Measurements from ENCODE around the gene SH2D3C.

The SH2D3C gene

GRCh38 chr9:127738666-127739065, 39.8 kb downstream of the SH2D3C start:
- no peak for DNase-seq

GRCh38 chr9:127735530-127736185, 42.8 kb downstream of the SH2D3C start:
- no peak for DNase-seq

GRCh38 chr9:127734747-127735529, 43.5 kb downstream of the SH2D3C start, which contains the start of gene TOR2A:
Gene TOR2A, minus strand, starts transcription at chr9:127735294. Its CDS starts 24 bp downstream, at chr9:127735270.
- DNase-seq: peak; percentile 99

- no peak for DNase-seq
These were observed 44.2 kb downstream of the SH2D3C start for GRCh38 chr9:127734247-127734746.

- DNase-seq: no peak
These were observed 44.9 kb downstream of the SH2D3C start for GRCh38 chr9:127733614-127734013.

- DNase-seq: no peak
These were observed 46.0 kb downstream of the SH2D3C start for GRCh38 chr9:127732444-127732843.

- DNase-seq: no peak
These were observed 46.5 kb downstream of the SH2D3C start for GRCh38 chr9:127731938-127732337.

- DNase-seq: no peak
These were observed 47.6 kb downstream of the SH2D3C start for GRCh38 chr9:127730799-127731410.

GRCh38 chr9:127730262-127730661, 48.2 kb downstream of the SH2D3C start:
- no peak for DNase-seq

- no peak for DNase-seq
These were observed 48.8 kb downstream of the SH2D3C start for GRCh38 chr9:127729522-127730256.

GRCh38 chr9:127728808-127729207, 49.7 kb downstream of the SH2D3C start:
- no peak for DNase-seq

- DNase-seq: no peak
These were observed 51.6 kb downstream of the SH2D3C start for GRCh38 chr9:127726871-127727270.

- no peak for DNase-seq
These were observed 54.5 kb downstream of the SH2D3C start for GRCh38 chr9:127724012-127724411.

GRCh38 chr9:127723444-127723843, 55.0 kb downstream of the SH2D3C start:
- no peak for DNase-seq

GRCh38 chr9:127723013-127723412, 55.5 kb downstream of the SH2D3C start:
- DNase-seq: no peak

GRCh38 chr9:127722055-127722745, 56.3 kb downstream of the SH2D3C start:
- DNase-seq: no peak

GRCh38 chr9:127721391-127721821, 57.1 kb downstream of the SH2D3C start:
- peak in 1 of 2 donors; percentile 32 for DNase-seq

- DNase-seq: no peak
These were observed 57.6 kb downstream of the SH2D3C start for GRCh38 chr9:127720865-127721227.

- peak in 1 of 2 donors; percentile 40 for DNase-seq
These were observed 58.2 kb downstream of the SH2D3C start for GRCh38 chr9:127720031-127720864.

GRCh38 chr9:127717766-127718165, 60.7 kb downstream of the SH2D3C start:
- DNase-seq: no peak

- DNase-seq: no peak
These were observed 62.1 kb downstream of the SH2D3C start for GRCh38 chr9:127716412-127716811.

All from CD4-positive, alpha-beta T cell treated with Interleukin-4 for 1 hour (primary cell).